OCI-LY1 (cell line): Measurements from ENCODE around the gene OR2F1.

Experiments
- H2AFZ ChIP-seq: fragments of 200-600 bp; sonication (generic), shearing (Covaris generic); 2 replicates; pipeline ENCODE4 v1.6.0; 2014; ENCODE audit warnings: antibody characterized with exemption, mild to moderate bottlenecking, low read length
- H3F3A ChIP-seq: fragments of 200-600 bp; sonication (generic), shearing (Covaris generic); 2 replicates; pipeline ENCODE4 v1.6.0; 2014; ENCODE audit warnings: mild to moderate bottlenecking, antibody characterized with exemption, low read length, moderate library complexity; ENCODE audit not compliant: insufficient read depth
- H3K27ac ChIP-seq: fragments of 200-600 bp; sonication (generic); 2 replicates; pipeline ENCODE4 v1.5.1; 2014; ENCODE audit warnings: low read length, mixed run types, mild to moderate bottlenecking, low read depth; ENCODE audit not compliant: poor library complexity, severe bottlenecking
- H3K27me3 ChIP-seq: fragments of 200-600 bp; sonication (generic); 2 replicates; pipeline ENCODE4 v1.6.0; 2014; ENCODE audit warnings: antibody characterized with exemption, mild to moderate bottlenecking, low read length, moderate library complexity; ENCODE audit not compliant: insufficient read depth
- H3K36me3 ChIP-seq: fragments of 200-600 bp; sonication (generic); 2 replicates; pipeline ENCODE4 v1.6.1; 2014; ENCODE audit warnings: mild to moderate bottlenecking, antibody characterized with exemption, low read length, moderate library complexity, mixed read lengths; ENCODE audit not compliant: insufficient read depth
- H3K4me1 ChIP-seq: fragments of 200-600 bp; sonication (generic); 2 replicates; pipeline ENCODE4 v1.5.1; 2014; ENCODE audit warnings: mild to moderate bottlenecking, low read length, moderate library complexity; ENCODE audit not compliant: insufficient read depth, severe bottlenecking
- H3K4me2 ChIP-seq: fragments of 200-600 bp; sonication (generic), shearing (Covaris generic); 2 replicates; pipeline ENCODE4 v1.6.1; 2014; ENCODE audit warnings: low read length
- H3K4me3 ChIP-seq: fragments of 200-600 bp; sonication (generic); 2 replicates; pipeline ENCODE4 v1.5.1; 2014; ENCODE audit warnings: low read length, low read depth, mild to moderate bottlenecking, mixed read lengths; ENCODE audit not compliant: poor library complexity, severe bottlenecking
- H3K79me2 ChIP-seq: fragments of 200-600 bp; shearing (Covaris generic); 2 replicates; pipeline ENCODE4 v1.6.1; 2016; ENCODE audit warnings: mixed run types, low read length, mixed read lengths; ENCODE audit not compliant: insufficient read depth
- H3K9ac ChIP-seq: fragments of 200-600 bp; sonication (generic), shearing (Covaris generic); 2 replicates; pipeline ENCODE4 v1.6.1; 2014; ENCODE audit warnings: mild to moderate bottlenecking, low read length, mixed read lengths
- H3K9me2 ChIP-seq: fragments of 200-600 bp; sonication (generic), shearing (Covaris generic); 2 replicates; pipeline ENCODE4 v1.6.1; 2014; ENCODE audit warnings: low read depth, mild to moderate bottlenecking, low read length, mixed read lengths
- H3K9me3 ChIP-seq: fragments of 200-600 bp; shearing (Covaris generic); 2 replicates; pipeline ENCODE4 v1.6.1; 2014; ENCODE audit warnings: low read length, mixed read lengths
- H4K20me1 ChIP-seq: fragments of 200-600 bp; sonication (generic), shearing (Covaris generic); 2 replicates; pipeline ENCODE4 v1.6.0; 2016; ENCODE audit warnings: mild to moderate bottlenecking, low read length; ENCODE audit not compliant: insufficient read depth
- EZH2 ChIP-seq: fragments of 200-600 bp; sonication (generic), shearing (Covaris generic); IDR thresholded peaks from 2 replicates; pipeline ENCODE4 v1.8.0; 2017; ENCODE audit warnings: borderline replicate concordance, mixed run types, mild to moderate bottlenecking, antibody characterized with exemption, low read length, moderate library complexity, mixed read lengths
- TF ChIP-seq, protein P1 (sequence below): fragments of 200-600 bp; sonication (generic), shearing (Covaris generic); IDR thresholded peaks from 2 replicates; pipeline ENCODE4 v1.5.1; 2017; ENCODE audit warnings: mild to moderate bottlenecking, antibody characterized with exemption, low read length, moderate library complexity, mixed read lengths

The OR2F1 gene

DNA sequence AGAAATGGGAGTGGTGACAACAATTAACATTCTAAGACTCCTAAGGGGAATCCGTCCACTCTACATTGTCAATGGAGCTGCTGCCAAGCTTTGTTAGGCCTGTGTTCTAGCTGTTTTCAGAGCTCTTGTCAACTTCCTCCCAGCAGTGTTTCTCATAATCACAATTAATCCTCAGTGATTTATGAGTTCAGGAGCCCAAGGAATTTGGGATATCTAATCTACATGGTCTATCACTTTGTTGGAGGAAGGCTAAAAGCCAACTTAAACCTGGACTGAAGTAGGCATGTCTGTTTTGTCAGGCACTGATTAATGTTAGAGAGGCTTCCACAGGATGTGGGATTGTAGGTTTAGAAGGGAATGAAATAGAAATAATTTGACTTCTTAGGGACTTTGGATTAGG lies 29.8 kb upstream of the OR2F1 start:
- Histone ChIP-seq H3K4me1 (no peaks in the 10 kb centered on the region), H3K79me2 (no peaks in the 10 kb centered on the region), H3K27ac (no peak overlapping the region), H3K9me2 (no peaks in the 10 kb centered on the region), H3K27me3 (no peaks in the 10 kb centered on the region), H3K9ac (no peak overlapping the region), H3K4me3 (no peak overlapping the region), H4K20me1 (no peaks in the 10 kb centered on the region), H3K9me3 (no peaks in the 10 kb centered on the region), H3K36me3 (no peaks in the 10 kb centered on the region), H2AFZ (no peak overlapping the region), H3F3A (no peaks in the 10 kb centered on the region), H3K4me2 (no peak overlapping the region)
- TF ChIP-seq EZH2: no peak
- TF ChIP-seq, protein P1, sequence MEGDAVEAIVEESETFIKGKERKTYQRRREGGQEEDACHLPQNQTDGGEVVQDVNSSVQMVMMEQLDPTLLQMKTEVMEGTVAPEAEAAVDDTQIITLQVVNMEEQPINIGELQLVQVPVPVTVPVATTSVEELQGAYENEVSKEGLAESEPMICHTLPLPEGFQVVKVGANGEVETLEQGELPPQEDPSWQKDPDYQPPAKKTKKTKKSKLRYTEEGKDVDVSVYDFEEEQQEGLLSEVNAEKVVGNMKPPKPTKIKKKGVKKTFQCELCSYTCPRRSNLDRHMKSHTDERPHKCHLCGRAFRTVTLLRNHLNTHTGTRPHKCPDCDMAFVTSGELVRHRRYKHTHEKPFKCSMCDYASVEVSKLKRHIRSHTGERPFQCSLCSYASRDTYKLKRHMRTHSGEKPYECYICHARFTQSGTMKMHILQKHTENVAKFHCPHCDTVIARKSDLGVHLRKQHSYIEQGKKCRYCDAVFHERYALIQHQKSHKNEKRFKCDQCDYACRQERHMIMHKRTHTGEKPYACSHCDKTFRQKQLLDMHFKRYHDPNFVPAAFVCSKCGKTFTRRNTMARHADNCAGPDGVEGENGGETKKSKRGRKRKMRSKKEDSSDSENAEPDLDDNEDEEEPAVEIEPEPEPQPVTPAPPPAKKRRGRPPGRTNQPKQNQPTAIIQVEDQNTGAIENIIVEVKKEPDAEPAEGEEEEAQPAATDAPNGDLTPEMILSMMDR: no peak

DNA sequence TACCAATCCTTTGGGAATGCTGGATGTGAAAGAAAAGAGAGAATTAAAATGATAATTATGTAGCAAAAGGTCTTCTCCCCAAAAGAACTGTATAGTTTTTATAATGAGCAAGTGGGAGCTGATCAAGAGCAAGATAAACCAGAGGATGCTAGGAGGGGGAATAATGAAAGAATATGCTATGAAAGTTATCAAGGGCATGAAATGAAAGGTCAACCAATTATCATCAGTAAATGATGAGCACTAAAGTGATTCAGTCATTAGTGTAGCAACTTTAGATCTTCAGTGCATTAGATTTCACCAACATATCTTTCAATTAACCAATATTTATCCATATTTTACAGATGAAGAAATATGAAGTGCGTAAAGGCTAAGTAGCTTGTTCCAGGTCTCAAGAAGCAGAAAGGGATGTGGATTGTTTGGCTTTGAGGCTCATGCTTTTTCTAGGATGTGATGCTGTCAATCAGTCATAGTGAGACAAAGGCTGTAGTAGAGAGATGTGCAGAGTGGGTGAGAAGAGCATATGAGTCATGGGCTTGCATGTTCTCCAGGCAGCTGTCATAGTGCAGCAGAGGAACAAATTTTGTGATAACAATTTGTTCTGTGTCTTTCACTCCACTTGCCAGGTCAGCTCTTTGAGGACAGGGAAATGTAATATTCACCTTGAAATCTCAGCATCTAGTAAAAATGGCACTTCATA lies 25.3 kb upstream of the OR2F1 start:
- Histone ChIP-seq H3K79me2 (no peaks in the 10 kb centered on the region), H3K9ac (no peak overlapping the region), H3F3A (no peaks in the 10 kb centered on the region), H2AFZ (no peak overlapping the region), H3K36me3 (no peaks in the 10 kb centered on the region), H3K4me2 (no peak overlapping the region), H4K20me1 (no peaks in the 10 kb centered on the region), H3K27ac (no peak overlapping the region), H3K9me3 (no peaks in the 10 kb centered on the region), H3K27me3 (no peaks in the 10 kb centered on the region), H3K4me3 (no peak overlapping the region), H3K9me2 (no peaks in the 10 kb centered on the region), H3K4me1 (no peaks in the 10 kb centered on the region)
- no peak for TF ChIP-seq EZH2
- TF ChIP-seq, protein P1: no peak

DNA sequence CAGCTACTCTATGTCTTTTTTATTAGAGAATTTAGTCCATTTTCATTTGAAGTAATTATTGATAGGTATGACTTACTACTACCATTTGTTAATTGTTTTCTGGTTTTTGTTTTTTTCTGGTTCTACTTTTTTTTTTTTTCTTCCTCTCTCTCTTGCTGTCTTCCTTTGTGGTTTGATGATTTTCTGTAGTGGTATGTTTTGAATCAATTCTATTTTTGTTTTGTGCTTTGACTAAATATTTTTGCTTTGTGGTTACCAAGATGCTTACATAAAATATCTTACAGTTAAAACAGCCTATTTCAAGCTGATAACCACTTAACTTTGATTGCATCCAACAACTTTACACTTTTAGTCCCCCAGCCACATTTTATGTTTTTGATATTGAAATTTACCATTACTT lies 22.9 kb upstream of the OR2F1 start:
- Histone ChIP-seq H3F3A (no peaks in the 10 kb centered on the region), H3K4me1 (no peaks in the 10 kb centered on the region), H2AFZ (no peak overlapping the region), H3K9me3 (no peaks in the 10 kb centered on the region), H3K4me3 (no peak overlapping the region), H3K9ac (no peak overlapping the region), H3K9me2 (no peaks in the 10 kb centered on the region), H3K36me3 (no peaks in the 10 kb centered on the region), H3K79me2 (no peaks in the 10 kb centered on the region), H3K4me2 (no peak overlapping the region), H3K27ac (no peak overlapping the region), H4K20me1 (no peaks in the 10 kb centered on the region), H3K27me3 (no peaks in the 10 kb centered on the region)
- TF ChIP-seq, protein P1: no peak
- no peak for TF ChIP-seq EZH2
